HG03045 (cell line): Measurements from ENCODE around the gene FAHD2A.
"Not testable (repeated sequence)": the region's sequence is repeated elsewhere in the genome, so short reads cannot be mapped to it uniquely, and the experiment has no call there.

Experiments used
- ATAC-seq: cut with Tn5 transposase; IDR thresholded peaks from one replicate; pipeline ENCODE4 v1.9.1; 2021; ENCODE audit warnings: mild to moderate bottlenecking, moderate library complexity; ENCODE audit not compliant: unreplicated experiment

The FAHD2A gene

GRCh38 chr2:95433373-95433772 lies 30.9 kb downstream of the FAHD2A start:
- not testable (repeated sequence) for ATAC-seq

GRCh38 chr2:95433973-95434372 lies 31.5 kb downstream of the FAHD2A start:
- ATAC-seq: not testable (repeated sequence)

- ATAC-seq: not testable (repeated sequence)
Measured at GRCh38 chr2:95434507-95435076, 32.1 kb downstream of the FAHD2A start.

GRCh38 chr2:95435162-95435871 lies 32.8 kb downstream of the FAHD2A start:
- not testable (repeated sequence) for ATAC-seq

GRCh38 chr2:95435872-95436209 lies 33.3 kb downstream of the FAHD2A start:
- ATAC-seq: not testable (repeated sequence)

GRCh38 chr2:95442474-95443099 lies 40.1 kb downstream of the FAHD2A start:
- not testable (repeated sequence) for ATAC-seq

GRCh38 chr2:95445317-95445716 lies 42.8 kb downstream of the FAHD2A start:
- not testable (repeated sequence) for ATAC-seq

- not testable (repeated sequence) for ATAC-seq
Measured at GRCh38 chr2:95463292-95463691, 60.8 kb downstream of the FAHD2A start.
